Measurements from ENCODE around the gene TMEM223.

TMEM223 gene

DNA sequence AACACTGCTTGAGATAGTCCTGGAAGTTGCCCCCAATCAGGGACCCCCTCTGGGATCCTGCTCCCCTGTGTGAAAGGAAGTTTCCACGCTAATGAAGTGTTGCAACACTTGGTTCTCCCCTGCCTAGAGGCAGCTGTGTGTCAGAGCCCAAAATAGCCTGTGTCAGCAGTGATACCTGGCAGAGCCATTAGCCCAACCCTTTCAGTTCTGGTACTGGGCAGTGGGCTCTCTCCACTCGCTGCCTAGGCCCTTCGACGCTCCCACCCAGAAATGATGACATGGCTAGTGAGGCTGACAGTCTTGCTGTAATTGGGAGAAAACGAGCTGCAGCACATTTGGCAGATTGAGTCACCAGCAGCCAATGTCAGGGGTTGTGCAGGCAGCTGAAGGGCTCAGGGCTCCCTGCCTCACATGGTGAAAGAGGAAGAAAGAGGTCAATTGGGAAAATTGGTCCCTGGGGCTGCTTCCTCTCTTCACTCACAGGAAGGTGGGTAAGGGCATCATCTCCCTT, 14.9 kb upstream of the TMEM223 start:
- ATAC-seq, result no peak
- peaks cover 41% of the 10 kb centered on the region for H3K36me3 Mint-ChIP-seq
- DNase-seq (ENCODE audit: low spot score in 2 of 2), result no peak
- H3K27ac Mint-ChIP-seq, result peak overlapping the region; percentile 98
- H3K4me3 Mint-ChIP-seq, result peak overlapping the region; percentile 96
- H3K4me1 Mint-ChIP-seq, result peaks cover 57% of the 10 kb centered on the region
- no peaks in the 10 kb centered on the region for H3K9me3 Mint-ChIP-seq

DNA sequence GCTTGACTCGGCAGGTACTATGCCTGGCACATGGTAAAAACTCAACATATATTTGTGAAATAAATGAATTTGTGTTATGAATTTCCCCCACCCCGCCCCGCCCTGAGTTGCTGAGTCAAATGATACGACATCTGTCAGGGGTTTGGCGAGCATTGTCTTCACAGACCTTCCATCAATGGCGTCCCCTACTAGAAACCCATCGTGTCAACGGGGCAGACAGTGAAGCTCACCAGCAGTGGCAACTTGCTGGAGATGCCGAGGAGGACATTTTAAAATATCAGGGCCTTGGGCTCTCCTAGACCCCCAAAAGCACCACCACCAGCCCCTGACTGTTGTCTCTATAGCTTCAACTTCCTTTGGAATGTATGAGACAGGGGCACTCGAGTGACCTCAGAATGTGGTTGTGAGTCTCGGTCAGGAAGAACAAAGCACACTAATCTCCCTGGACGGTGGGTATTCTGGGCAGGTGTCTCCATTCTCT, 14.2 kb upstream of the TMEM223 start:
- peak overlapping the region; percentile 96 for H3K4me3 Mint-ChIP-seq
- DNase-seq (ENCODE audit: low spot score in 2 of 2) (peak in 1 of 2 donors; percentile 67), ATAC-seq (peak; percentile 50)
- no peaks in the 10 kb centered on the region for H3K9me3 Mint-ChIP-seq
- peaks cover 48% of the 10 kb centered on the region for H3K36me3 Mint-ChIP-seq
- peak overlapping the region; percentile 98 for H3K27ac Mint-ChIP-seq
- H3K4me1 Mint-ChIP-seq, result peaks cover 58% of the 10 kb centered on the region

DNA sequence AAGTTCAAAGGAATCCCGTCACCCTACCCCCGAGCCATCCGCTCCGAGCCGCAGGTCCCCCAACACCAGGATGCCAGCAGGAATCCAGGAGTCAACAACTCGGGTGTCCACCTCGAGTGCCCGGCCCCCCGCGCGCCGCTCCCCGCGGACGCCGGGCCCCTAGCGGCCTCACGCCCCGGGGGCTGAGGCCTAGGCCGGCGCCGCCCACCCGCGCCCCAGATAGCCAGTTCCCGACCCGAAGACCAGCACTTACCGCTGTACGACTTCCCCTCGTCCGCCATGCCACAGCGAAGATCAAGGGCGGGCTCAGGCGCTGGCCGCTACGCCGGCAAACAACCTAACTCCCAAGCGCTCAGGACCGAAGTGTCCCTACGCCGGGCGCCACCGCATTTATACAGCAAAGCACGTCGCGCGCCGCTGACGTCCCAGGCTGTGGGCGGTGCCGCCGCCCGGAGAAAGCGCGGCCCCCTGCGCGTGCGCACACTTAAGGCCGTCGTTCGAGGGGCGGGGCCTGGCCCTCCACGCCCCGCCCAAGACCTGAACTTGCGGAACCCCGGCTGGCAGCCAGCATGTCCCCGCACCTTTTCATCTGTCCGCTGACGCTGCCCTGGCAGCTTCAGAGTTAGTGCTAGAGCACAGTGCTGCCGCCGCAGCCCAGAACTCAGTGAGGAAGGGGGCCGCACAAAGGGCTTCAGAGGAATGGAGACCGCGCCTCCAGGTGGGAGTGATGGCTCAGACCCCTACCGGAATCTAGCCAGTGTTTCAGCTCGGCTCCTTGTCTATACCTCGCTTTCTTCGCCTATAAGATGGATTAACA, 13.5 kb upstream of the TMEM223 start, which contains the start of gene NXF1:
NXF1 (minus strand) TSS at position 365 of the 817 bp plus-strand sequence; CDS start at position 281, 84 bp downstream.
- peak within 1 kb of the TSS; percentile 98 for H3K27ac Mint-ChIP-seq
- DNase-seq (ENCODE audit: low spot score in 2 of 2) (peak; percentile 99), ATAC-seq (peak; percentile 88)
- peaks cover 56% of the 10 kb centered on the region for H3K4me1 Mint-ChIP-seq
- peaks cover 55% of the 10 kb centered on the region for H3K36me3 Mint-ChIP-seq
- no peaks in the 10 kb centered on the region for H3K9me3 Mint-ChIP-seq
- H3K4me3 Mint-ChIP-seq, result peak within 1 kb of the TSS; percentile 96

DNA sequence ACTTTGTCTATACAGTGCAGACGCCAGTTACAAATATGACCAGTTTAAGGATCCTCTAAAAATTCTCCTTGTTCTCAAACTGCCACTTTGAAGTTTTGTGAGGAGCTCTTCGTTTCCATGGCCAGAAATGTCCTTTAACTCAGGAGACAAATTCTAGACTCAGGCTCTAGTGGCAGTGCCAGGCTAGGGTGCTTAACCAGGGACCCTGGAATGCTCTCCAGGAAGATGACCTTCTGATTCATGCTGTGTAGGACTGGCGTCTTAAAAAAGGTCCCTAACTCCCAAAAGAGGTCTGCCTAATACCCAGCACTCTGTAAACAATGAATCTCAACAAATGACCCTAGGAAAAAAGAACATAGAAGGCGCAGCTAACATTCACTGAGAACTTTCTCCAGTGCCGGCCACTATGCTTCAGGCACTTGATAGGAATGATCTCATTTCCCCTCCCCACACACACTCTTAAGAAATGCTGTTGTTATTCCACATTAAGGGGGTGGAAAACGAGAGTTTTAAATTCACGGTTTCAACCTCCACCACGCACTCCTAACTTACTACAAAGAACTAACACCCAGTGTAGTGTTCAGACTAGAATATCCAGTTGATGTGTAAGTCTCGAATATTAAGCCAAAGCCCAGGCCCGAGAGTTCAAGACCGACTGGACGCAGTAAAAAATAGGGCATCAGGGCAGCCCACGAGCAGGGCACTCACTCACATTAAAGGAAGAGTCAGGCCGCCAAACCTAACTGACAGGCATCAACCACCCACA, 12.7 kb upstream of the TMEM223 start:
- H3K4me1 Mint-ChIP-seq, result peaks cover 62% of the 10 kb centered on the region
- H3K27ac Mint-ChIP-seq, result peak overlapping the region; percentile 98
- peaks cover 63% of the 10 kb centered on the region for H3K36me3 Mint-ChIP-seq
- DNase-seq (ENCODE audit: low spot score in 2 of 2) (no peak), ATAC-seq (peak; percentile 51)
- peak overlapping the region; percentile 96 for H3K4me3 Mint-ChIP-seq
- no peaks in the 10 kb centered on the region for H3K9me3 Mint-ChIP-seq

DNA sequence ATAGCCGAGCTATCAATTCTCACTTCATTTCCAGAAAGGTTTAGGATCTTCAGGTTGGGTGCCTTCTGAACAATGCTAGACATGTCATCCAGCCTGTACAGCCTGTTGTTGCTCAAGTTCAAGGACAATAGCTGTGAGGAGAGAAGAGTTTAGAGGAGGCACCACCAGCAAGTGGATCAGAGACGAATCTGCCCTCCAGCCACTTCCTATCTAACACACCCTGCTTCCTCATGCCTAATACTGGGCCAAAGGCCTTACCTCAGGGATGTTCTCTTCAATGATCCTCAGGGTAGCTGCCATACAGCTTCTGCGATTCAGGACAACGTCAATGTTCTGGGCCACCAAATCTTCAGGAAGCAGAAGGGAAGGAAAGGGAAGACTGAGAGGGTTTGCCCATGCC, 9.3 kb upstream of the TMEM223 start:
- H3K4me3 Mint-ChIP-seq, result no peak overlapping the region
- ATAC-seq, result no peak
- H3K4me1 Mint-ChIP-seq, result peaks cover 47% of the 10 kb centered on the region
- DNase-seq (ENCODE audit: low spot score in 2 of 2), result no peak
- H3K9me3 Mint-ChIP-seq, result no peaks in the 10 kb centered on the region
- peaks cover 97% of the 10 kb centered on the region for H3K36me3 Mint-ChIP-seq
- peak overlapping the region; percentile 82 for H3K27ac Mint-ChIP-seq

DNA sequence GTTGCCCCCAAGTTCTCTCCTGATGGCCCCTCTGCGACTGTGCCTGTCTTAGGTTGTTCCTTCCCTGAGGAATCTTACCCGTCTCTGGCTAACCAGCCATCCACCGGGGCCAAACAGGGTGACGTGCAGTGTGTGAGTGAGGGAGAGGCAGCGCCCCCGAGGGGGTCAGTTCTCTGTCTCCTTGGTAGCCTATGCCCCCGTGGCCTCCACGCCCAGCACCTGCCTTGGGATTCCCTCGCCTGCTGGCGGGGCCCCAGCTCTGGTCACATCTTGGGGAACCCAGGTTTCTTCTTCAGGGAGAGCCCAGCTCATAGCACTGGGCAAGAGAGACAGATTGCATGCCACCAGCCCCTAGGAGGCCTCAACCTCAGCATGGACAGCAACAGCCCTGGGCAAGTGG, 7.7 kb upstream of the TMEM223 start:
- Mint-ChIP-seq H3K4me1 (peaks cover 37% of the 10 kb centered on the region), H3K27ac (peak overlapping the region; percentile 74), H3K9me3 (no peaks in the 10 kb centered on the region), H3K36me3 (peaks cover 100% of the 10 kb centered on the region), H3K4me3 (no peak overlapping the region)
- ATAC-seq (peak; percentile 17), DNase-seq (ENCODE audit: low spot score in 2 of 2) (no peak)

DNA sequence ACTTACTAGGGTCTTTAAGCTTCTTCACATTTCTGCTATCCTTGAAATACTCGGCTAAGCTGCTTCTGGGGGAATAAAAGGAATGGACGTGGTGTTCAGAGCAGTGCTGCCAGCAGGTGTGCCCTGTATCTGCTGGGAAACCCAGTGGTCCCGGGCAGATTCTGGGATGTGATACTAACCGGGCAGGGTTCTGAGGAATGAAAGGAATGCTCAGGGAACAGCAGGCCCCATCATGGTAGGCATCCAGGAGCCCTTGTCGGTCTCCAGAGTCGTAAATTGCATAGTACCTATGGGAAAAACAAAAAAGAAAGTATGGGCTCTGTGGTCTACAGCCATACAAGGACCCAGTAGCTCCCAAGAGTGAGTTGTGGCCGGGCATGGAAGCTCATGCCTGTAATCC, 4.5 kb upstream of the TMEM223 start:
- no peak for DNase-seq (ENCODE audit: low spot score in 2 of 2)
- H3K4me3 Mint-ChIP-seq, result no peak overlapping the region
- peak overlapping the region; percentile 78 for H3K27ac Mint-ChIP-seq
- H3K4me1 Mint-ChIP-seq, result peaks cover 23% of the 10 kb centered on the region
- no peaks in the 10 kb centered on the region for H3K9me3 Mint-ChIP-seq
- no peak for ATAC-seq
- H3K36me3 Mint-ChIP-seq, result peaks cover 100% of the 10 kb centered on the region

DNA sequence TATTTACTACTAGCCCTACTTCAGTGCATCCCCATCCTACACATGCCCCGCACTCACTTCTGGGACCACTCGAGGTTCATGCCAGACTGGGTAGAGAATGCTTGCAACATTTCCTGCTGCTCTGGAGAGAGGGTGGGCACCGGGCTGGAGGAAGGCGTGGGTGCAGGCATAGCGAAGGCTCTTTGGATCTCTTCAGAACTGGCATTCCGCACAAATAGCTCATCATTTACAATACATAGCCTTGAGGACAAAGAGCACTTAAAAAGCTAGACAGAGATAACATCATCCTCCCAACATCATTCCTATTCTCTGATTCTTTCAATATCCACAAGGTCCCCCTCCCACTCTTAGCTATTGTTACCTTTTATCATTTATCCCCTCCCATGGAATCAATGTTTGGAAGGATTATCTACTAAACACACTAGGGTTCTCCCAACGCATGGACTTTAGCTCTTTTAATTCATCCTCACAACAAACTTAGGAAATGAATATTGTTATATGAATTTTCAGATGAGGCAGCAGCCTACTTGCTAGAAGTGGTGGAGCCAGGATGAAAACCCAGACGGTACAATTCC, 2.5 kb upstream of the TMEM223 start:
- Mint-ChIP-seq H3K4me3 (no peak overlapping the region), H3K4me1 (peaks cover 31% of the 10 kb centered on the region), H3K9me3 (no peaks in the 10 kb centered on the region), H3K36me3 (peaks cover 100% of the 10 kb centered on the region), H3K27ac (peak overlapping the region; percentile 54)
- ATAC-seq, result no peak
- no peak for DNase-seq (ENCODE audit: low spot score in 2 of 2)

DNA sequence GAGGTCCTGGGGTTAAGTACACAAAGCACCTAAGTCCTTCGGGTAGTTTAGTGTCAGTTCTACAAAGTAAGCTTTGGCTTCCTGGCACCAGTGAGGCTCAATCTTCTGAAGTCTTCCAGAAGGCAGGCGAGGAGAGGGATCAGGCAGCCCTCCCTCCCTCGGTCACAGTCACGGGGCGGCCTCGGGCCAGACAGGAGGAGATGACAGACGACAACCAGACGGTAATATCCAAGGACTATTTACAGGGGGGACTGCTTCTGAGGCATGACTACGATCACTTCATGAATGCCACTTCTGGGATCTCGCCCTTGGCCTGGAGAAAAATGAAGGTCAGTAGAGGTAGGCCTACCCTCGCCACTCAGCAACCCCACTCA, 383 bp upstream of the TMEM223 start:
- no peak for ATAC-seq
- H3K36me3 Mint-ChIP-seq, result peaks cover 97% of the 10 kb centered on the region

DNA sequence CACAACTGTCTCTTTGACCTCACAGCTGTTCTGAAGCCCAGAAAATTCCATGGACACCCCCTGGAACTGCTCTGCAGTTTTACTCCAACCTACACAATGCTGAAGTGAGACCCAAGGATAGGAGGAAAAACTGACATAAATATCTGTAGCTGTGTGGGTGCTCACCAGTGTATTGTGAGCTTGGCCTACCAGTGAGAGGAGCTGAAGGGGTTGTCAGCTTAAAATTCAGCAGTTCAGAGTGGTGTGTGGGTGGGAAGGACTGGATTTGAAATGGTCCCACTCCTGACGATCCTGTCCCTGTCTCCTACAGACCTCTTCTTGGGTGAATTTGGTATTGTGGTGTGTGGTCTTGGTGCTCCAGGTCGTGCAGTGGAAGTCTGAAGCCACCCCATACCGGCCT, 2.2 kb downstream of the TMEM223 start:
- Mint-ChIP-seq H3K4me3 (peak overlapping the region; percentile 92), H3K9me3 (no peaks in the 10 kb centered on the region), H3K36me3 (peaks cover 82% of the 10 kb centered on the region), H3K4me1 (peaks cover 47% of the 10 kb centered on the region), H3K27ac (peak overlapping the region; percentile 88)
- no peak for DNase-seq (ENCODE audit: low spot score in 2 of 2)
- no peak for ATAC-seq

More for the DNA sequence above, 383 bp upstream of the TMEM223 start:
- no peak for DNase-seq (ENCODE audit: low spot score in 2 of 2)
- peak overlapping the region; percentile 88 for H3K27ac Mint-ChIP-seq
- H3K4me3 Mint-ChIP-seq, result peak overlapping the region; percentile 92
- H3K9me3 Mint-ChIP-seq, result no peaks in the 10 kb centered on the region
- peaks cover 39% of the 10 kb centered on the region for H3K4me1 Mint-ChIP-seq

DNA sequence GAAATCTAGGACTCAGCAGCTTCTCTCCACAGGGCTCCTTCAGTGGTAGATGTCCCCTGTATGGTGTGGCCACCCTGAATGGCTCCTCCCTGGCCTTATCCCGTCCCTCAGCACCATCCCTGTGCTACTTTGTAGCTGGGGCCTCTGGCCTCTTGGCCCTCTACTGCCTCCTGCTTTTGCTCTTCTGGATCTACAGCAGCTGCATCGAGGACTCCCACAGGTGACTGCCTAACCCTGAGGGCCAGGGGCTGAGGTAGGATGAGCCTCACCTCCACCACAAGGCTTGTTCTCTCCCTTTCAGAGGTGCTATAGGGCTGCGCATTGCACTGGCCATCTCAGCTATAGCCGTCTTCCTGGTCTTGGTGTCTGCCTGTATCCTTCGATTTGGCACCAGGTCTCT, 2.8 kb downstream of the TMEM223 start:
- Mint-ChIP-seq H3K27ac (peak overlapping the region; percentile 10), H3K36me3 (peaks cover 82% of the 10 kb centered on the region), H3K4me3 (peak overlapping the region; percentile 92), H3K9me3 (no peaks in the 10 kb centered on the region), H3K4me1 (peaks cover 41% of the 10 kb centered on the region)
- ATAC-seq (no peak), DNase-seq (ENCODE audit: low spot score in 2 of 2) (no peak)

DNA sequence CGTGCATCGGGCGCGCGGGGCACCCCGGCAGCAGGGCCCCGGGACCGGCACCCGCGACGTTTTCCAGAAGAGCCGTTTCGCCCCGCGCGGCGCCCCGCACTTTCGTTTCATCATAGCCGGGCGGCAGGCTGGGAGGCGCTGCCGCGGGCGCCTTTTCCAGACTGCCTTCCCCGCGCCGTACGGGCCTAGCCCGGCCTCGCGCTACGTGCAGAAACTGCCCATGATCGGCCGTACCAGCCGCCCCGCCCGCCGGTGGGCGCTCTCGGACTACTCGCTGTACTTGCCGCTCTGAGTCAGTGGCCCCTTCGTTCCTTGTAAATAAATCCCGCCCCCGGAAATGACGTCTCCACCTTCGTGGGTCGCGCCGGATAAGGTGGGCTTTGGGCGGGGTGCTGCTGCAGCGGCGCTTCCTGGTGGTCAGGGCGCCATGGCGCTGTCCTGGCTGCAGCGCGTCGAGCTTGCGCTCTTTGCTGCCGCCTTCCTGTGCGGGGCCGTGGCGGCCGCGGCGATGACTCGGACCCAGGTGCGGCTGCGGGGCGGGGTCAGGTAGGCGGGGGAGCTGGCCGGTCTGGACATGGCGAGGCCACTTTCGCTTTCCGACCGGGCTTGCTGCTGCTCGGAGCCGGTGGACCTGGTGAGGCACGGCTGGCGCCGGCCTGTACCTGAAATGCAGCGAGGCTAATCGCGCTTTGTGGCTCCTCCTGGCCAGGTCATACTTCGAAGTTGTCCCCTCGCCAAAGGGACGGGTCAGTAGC, 4.6 kb downstream of the TMEM223 start, which contains the start of gene TMEM179B:
TMEM179B (plus strand) TSS at position 398 of the 755 bp plus-strand sequence; CDS start at position 428, 30 bp downstream.
- Mint-ChIP-seq H3K36me3 (peaks cover 82% of the 10 kb centered on the region), H3K9me3 (no peaks in the 10 kb centered on the region), H3K4me1 (peaks cover 36% of the 10 kb centered on the region), H3K4me3 (peak within 1 kb of the TSS; percentile 92), H3K27ac (peak within 1 kb of the TSS; percentile 92)
- ATAC-seq, result peak; percentile 87
- DNase-seq (ENCODE audit: low spot score in 2 of 2), result peak; percentile 91 to 99

DNA sequence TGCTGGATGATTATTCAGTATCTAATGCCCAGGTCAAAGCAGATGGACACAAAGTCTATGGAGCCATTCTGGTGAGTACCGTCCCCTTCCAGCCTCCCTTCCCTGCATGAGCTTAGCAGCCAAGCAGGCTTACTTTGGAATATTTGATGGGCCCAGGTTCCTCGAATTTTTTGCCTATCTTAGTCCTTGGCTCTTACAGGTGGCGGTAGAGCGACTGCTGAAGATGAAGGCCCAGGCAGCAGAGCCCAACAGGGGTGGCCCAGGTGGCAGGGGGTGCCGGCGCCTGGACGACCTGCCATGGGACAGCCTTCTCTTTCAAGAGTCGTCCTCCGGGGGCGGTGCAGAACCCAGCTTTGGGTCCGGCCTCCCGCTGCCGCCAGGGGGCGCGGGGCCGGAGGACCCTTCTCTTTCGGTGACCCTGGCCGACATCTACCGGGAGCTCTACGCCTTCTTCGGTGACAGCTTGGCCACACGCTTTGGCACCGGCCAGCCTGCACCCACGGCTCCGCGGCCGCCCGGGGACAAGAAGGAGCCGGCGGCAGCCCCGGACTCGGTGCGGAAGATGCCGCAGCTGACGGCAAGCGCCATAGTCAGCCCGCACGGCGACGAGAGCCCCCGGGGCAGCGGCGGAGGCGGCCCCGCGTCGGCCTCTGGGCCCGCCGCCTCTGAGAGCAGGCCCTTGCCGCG, 5.3 kb downstream of the TMEM223 start:
- DNase-seq (ENCODE audit: low spot score in 2 of 2) (peak; percentile 89 to 92), ATAC-seq (peak; percentile 84)
- Mint-ChIP-seq H3K27ac (peak overlapping the region; percentile 92), H3K9me3 (no peaks in the 10 kb centered on the region), H3K4me3 (peak overlapping the region; percentile 92), H3K4me1 (peaks cover 33% of the 10 kb centered on the region), H3K36me3 (peaks cover 82% of the 10 kb centered on the region)

DNA sequence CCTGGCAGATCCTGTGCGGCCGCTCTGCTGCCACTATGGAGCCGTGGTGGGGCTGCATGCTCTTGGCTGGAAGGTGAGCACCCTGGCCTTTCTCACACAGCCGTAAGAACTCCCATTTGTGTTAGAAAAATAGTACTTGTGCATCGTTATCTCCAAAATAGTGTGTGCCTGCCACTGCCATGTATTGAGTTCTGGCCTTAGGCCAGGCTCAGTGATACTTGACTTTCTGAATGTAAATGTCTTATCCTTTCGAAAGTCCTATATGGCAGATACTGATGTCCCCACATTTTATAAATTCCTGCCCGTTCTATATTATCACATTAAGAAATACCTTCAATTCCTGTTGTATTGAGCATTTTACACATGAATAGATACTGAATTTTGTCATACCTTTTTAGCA, 9.1 kb downstream of the TMEM223 start:
- H3K27ac Mint-ChIP-seq, result no peak overlapping the region
- no peaks in the 10 kb centered on the region for H3K9me3 Mint-ChIP-seq
- DNase-seq (ENCODE audit: low spot score in 2 of 2), result no peak
- no peak overlapping the region for H3K4me3 Mint-ChIP-seq
- H3K36me3 Mint-ChIP-seq, result peaks cover 75% of the 10 kb centered on the region
- ATAC-seq, result no peak
- peaks cover 18% of the 10 kb centered on the region for H3K4me1 Mint-ChIP-seq

Measured in stimulated activated effector memory CD8-positive, alpha-beta T cell treated with anti-CD3 and anti-CD28 coated beads, Interleukin-12 subunit alpha, Interleukin-12 subunit beta, amount 100 ng/mL, for 72 hours (primary cell).